Body of pancreas (tissue), 4 donors: ENCODE data around the gene RPL35A.

Source experiments
- CTCF ChIP-seq, 7 experiments: fragments of 450-650 bp in 4 of 7; fragments of 200-600 bp in 3 of 7; sonication (generic) in 3 of 7; IDR thresholded peaks; one replicate each; pipeline ENCODE4 v1.5.1; 2016 to 2019; ENCODE audit warnings: antibody characterized with exemption in 7 of 7
- POLR2A ChIP-seq, 3 donors: fragments of 450-650 bp; IDR thresholded peaks; one replicate each; pipeline ENCODE4 v1.6.1; 2016; ENCODE audit warnings: antibody characterized with exemption in 3 of 3, mild to moderate bottlenecking in 2 of 3

GRCh38 chr3:197970588-197970987 lies 20.6 kb downstream of the RPL35A start:
- TF ChIP-seq CTCF (IDR thresholded peaks at IDR 0.05) (no peak), POLR2A (IDR thresholded peaks at IDR 0.05) (no peak)
